Fibroblast of skin of left quadriceps (primary cell): ENCODE results near the gene PLA2G4A.

Experiments used
- DNase-seq, 2 experiments: peaks; one replicate each; pipeline ENCODE4 v3.0.0-alpha.2; 2013; ENCODE audit warnings: low read depth in 2 of 2

PLA2G4A gene

GRCh38 chr1:187027253-187027652 is 198.5 kb downstream of the PLA2G4A start:
- no peak for DNase-seq

GRCh38 chr1:187032316-187032981 is 203.7 kb downstream of the PLA2G4A start:
- no peak for DNase-seq

GRCh38 chr1:187032982-187033692 is 204.4 kb downstream of the PLA2G4A start:
- DNase-seq = no peak

DNA sequence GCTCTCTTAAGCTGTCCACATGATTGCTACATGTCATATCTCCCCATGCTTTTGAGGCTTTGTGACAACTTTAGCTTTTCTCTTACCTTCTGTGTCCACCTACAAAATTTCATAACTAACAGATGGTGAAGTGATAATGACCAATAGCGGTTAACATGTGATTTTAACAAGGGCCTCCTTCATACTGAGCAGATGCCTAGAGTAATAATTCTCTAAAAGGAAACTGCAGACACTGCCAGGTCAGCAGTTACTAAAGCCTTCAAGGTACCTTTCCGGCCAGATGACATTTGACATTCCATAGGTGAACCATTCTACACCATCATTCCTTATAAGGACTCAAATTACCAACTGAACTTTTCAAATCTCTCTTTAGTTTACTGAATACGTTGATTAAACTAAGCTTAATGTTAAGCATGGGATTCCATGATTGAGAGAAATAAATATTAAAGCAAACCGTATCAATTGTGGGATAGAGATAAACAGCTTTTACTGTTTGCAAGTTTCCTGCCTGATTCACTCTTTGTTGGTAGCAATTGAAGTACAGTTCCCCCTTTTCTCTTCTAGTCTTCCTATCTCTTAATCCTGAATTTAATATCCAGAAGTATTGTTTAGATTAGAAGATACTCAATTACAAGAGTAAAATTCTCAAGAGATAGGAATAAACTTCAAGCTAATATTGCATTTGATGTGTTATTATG is 205.1 kb downstream of the PLA2G4A start:
- DNase-seq = no peak

GRCh38 chr1:187034501-187034900 is 205.8 kb downstream of the PLA2G4A start:
- DNase-seq = no peak

DNA sequence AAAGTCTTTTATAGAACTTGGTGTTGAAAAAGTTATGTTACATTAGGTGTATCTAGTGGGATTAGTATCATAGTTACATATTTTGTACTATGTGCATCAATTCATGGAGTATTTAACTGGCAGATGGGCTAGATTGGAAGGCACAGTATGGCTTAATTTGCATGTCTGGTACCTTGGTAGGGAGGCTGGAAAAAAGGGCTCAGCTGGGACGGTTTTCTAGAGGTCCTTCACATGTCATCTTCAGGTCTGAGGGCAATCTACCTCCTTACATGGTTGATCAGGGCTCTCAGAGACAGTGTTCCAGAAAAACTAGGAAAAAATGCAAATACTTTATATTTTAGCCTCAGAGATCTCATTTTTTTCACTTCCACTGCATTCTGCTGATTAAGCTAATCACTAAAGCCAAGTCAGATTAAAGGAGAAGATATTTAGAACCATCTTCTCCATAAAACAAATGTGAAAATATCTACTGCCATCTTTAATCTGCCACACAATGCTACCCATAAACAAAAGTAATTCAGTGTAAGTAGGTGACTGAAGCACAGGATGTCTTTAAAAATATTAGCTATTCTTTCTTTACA is 209.3 kb downstream of the PLA2G4A start:
- DNase-seq = no peak
